ENCODE measurements around the gene FBXO40. TPM values are rescaled to one million over a fixed set of nuclear protein-coding genes. Genes with fewer than 3 reads are reported as not detected.
"Not testable (repeated sequence)": the region's sequence is repeated elsewhere in the genome, so short reads cannot be mapped to it uniquely, and the experiment has no call there.

Gene FBXO40
- 2.6 TPM for polyA plus RNA-seq (ENCODE audit: insufficient read length)

GRCh38 chr3:121592856-121593702 lies at the start of gene FBXO40:
FBXO40 (plus strand) TSS chr3:121593379; CDS start chr3:121620576, 27,197 bp downstream.
- no peak for DNase-seq

- DNase-seq, result peak; percentile 2
Observed at GRCh38 chr3:121545049-121545573, 48.1 kb upstream of the FBXO40 start.

GRCh38 chr3:121545574-121546455 lies 47.4 kb upstream of the FBXO40 start, which contains the start of gene POLQ:
POLQ (minus strand) TSS chr3:121545988; CDS start chr3:121545877, 111 bp downstream.
- DNase-seq, result peak; percentile 94

GRCh38 chr3:121552379-121552778 lies 40.8 kb upstream of the FBXO40 start:
- DNase-seq, result no peak

GRCh38 chr3:121552797-121553196 lies 40.4 kb upstream of the FBXO40 start:
- no peak for DNase-seq

GRCh38 chr3:121557426-121557934 lies 35.7 kb upstream of the FBXO40 start:
- no peak for DNase-seq

GRCh38 chr3:121562148-121562547 lies 31.0 kb upstream of the FBXO40 start:
- no peak for DNase-seq

GRCh38 chr3:121566773-121567172 lies 26.4 kb upstream of the FBXO40 start:
- DNase-seq, result no peak

GRCh38 chr3:121567649-121568048 lies 25.5 kb upstream of the FBXO40 start, which contains the start of gene ARGFX:
ARGFX (plus strand) TSS chr3:121567949; CDS start chr3:121570714, 2,765 bp downstream.
- no peak for DNase-seq

- DNase-seq, result no peak
Observed at GRCh38 chr3:121574449-121574848, 18.7 kb upstream of the FBXO40 start.

- no peak for DNase-seq
Observed at GRCh38 chr3:121581691-121582090, 11.5 kb upstream of the FBXO40 start.

GRCh38 chr3:121584418-121584817 lies 8.8 kb upstream of the FBXO40 start:
- no peak for DNase-seq

GRCh38 chr3:121593806-121594205 lies 627 bp downstream of the FBXO40 start:
- DNase-seq, result not testable (repeated sequence)

- DNase-seq, result no peak
Observed at GRCh38 chr3:121594850-121595249, 1.7 kb downstream of the FBXO40 start.

- DNase-seq, result no peak
Observed at GRCh38 chr3:121595765-121596406, 2.7 kb downstream of the FBXO40 start.

GRCh38 chr3:121598564-121598963 lies 5.4 kb downstream of the FBXO40 start:
- DNase-seq, result no peak

GRCh38 chr3:121599900-121600299 lies 6.7 kb downstream of the FBXO40 start:
- DNase-seq, result not testable (repeated sequence)

GRCh38 chr3:121601212-121601812 lies 8.1 kb downstream of the FBXO40 start:
- no peak for DNase-seq

- no peak for DNase-seq
Observed at GRCh38 chr3:121604759-121605158, 11.6 kb downstream of the FBXO40 start.

- DNase-seq, result no peak
Observed at GRCh38 chr3:121606106-121606505, 12.9 kb downstream of the FBXO40 start.

GRCh38 chr3:121619691-121620090 lies 26.5 kb downstream of the FBXO40 start:
- no peak for DNase-seq

GRCh38 chr3:121621491-121621890 lies 28.3 kb downstream of the FBXO40 start:
- no peak for DNase-seq
